DMS114 treated with DMSO at 0.1 percent for 48 hours (cell line): Measurements from ENCODE around the gene PRKCA.

ENCODE experiments used
- DNase-seq: peaks from one replicate; lab custom pipeline; 2025; ENCODE audit not compliant: unreplicated experiment; lab: John Stamatoyannopoulos, UW

Gene PRKCA

DNA sequence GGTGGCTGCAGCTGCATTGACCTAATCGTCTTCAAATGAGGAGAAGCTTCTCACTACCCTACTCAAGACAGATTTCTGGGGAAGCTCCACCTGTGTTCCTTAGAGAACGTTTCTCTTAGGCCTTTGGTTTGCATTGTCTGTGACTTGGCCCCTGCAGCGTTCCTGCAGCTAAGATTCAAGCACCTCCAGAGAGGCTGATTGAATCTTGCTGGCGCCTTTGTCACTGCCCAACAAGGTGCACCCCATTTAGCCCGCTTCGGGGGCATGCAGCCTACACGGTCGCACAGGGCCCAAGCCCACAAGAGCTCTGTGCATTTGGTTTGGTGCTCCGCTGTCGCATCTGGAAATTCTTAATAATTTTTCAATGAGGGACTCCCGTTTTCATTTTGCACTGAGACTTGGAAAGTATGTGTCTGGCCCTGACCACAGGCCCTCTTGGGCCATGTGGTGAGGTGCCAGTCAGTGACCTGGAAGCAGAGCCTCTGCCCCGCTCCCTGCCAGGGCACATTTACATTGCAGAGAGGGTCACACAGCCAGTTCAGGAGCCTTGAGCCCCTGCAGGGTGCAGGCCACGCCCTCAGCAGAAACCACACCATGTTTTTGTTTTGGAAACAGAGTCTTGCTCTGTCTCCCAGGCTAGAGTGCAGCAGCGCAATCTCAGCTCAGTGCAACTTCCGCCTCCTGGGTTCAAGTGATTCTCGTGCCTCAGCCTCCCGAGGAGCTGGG is 481.4 kb downstream of the PRKCA start:
- DNase-seq: no peak

DNA sequence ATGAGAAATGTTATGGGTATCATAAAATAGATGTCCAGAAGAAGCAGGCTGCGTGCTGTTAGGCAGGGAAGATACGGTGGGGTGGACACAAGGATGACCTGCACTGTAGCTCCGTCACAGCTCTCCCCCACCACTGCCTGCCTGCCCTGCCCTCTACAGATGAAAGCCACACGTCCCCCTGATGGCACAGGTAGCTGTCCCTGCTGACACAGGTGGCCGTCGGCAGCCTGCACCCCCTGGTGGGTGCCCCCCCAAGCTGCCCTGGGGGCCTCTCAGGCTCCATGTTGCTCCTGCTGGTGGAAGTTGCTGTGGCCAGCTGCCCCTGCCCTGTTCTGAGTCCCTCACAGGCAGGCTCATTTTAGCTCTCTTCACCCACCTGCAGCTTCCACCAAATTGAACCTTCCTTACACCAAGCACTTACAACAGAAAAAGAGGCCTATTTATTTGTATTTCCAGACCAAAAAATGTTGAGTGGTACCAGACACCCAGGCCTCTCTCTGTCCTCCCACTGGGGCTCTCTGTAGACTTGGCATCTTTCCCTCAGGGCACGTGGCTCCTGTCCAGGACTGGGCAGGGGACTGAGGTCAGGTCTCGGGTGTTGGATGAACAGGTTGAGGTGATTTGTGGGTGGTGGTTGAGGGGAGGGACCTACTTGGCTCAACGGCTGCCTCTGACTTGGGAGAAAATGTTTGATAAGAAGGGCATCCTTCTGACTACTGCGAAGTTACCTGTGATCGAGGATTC is 482.4 kb downstream of the PRKCA start:
- DNase-seq: no peak

DNA sequence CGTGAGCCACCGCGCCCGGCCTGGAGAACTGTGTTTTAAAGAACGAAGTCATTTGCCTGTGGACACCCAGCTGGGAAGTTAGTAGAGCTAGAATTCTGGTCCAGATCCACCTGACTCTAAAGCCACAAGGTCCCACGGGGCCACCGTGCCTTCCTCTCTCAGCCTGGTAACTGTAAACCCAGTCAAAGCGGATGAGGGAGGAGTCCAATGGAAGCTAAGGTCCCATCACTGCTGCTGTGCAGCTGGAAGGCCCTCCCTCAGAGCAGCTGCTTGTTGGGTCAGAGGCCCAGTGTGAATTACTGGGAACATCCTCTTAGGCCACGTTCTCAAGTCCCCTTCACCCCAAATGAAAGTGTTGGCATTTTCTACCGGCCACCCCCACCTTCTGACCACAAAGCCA is 483.7 kb downstream of the PRKCA start:
- DNase-seq: no peak

DNA sequence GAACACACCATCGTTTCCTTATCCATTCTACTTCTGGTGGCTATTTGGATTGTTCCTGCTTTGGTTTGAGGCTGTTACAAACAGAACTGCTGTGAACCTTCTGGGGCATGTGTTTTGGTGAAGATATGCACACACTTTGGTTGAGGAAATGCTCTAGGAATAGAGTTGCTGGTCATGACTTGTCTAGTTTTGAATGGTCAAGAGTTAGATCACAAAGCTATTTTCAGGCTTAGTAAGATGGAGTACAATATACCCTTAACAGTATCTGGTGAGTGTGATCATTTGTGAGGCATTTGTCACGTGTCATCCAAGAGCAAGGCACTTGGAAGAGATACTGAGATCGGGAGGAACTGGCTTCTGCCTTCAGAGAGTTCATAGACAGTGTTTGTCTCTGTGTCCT is 485.5 kb downstream of the PRKCA start:
- DNase-seq: no peak

DNA sequence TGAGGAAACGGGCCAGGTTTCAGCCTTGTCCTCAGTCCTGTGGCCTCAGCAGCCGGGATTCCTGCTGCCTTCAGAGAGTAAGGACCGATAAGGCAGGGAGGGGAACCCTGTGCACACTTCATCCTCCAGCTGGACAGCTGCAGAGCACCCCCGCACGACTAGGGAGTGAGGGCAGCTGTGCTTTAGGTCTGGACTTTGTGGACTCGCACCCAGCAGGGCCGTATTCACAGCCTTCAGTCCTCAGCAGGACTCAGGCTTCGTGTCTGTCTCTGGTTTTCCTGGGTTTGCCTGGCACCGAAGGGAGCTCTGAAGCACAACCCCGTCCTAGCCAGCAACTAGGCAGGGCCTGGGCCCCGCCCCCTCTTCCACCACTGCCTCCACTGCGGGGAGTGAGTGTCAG is 486.7 kb downstream of the PRKCA start:
- DNase-seq: no peak

DNA sequence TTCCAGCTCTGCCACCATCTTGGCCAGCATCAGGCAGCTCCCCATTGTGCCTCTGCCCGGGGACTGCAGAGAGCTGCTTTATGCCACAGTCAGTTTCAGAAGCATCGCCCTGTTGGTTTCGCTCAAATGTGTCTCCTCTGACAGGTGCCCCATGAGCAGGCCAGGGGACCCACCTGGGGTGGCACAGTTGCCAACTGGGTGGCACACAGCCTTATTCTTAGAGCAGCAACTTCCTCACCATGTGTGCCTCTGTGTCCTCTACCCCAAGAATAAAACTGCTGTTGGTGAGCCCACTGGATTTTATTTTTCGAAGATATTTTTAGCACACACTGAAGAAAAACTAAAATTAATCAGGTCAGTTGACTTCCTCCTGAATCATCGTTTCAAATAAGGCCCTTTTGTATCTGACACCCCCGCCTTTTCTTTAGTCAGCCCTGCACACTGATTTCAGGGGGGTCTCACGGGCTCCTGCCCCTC is 487.6 kb downstream of the PRKCA start:
- no peak for DNase-seq

DNA sequence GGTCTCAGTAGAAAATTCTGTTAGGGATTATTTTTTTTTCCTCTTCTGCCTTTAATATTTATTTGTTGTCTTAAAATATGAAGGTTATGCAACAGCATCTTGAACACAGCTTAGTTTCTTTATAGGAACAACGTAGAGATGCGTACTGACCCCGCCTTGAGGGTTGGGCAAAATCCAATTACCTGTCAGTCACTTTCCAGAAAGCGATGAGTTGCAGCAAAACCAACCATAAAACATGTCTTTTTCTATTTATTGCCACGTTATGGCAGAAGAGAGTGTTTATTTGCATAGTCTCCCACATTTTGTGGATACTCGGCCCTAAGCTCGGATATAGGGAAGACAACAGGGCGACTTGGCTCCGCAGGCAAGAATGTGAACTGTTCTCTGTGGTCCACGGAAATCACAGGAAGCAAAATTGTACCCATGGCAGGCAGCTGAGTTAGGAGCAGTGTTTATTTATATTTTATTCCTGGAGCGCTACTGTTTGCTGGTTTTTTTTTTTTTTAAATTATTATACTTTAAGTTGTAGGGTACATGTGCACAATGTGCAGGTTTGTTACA is 488.2 kb downstream of the PRKCA start:
- no peak for DNase-seq

DNA sequence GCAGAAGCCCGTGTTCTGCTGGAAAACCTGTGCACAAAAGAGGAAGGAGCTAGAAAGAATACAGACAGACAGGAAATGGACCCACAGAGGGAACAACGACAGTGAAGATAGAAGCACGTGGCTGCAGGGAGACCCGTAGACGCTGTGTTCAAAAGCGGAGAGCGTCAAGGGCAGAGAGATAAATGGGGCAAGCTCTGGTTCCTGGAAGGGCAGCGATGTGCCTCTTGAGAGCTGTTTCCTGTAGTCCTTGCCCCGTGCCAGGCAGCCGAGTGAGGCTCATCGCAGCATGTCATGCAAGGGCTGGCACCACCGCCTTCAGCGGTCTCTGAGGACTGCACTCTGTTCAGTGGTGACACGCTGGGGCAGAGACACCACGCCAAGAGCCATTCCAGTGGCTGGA is 488.9 kb downstream of the PRKCA start:
- no peak for DNase-seq

DNA sequence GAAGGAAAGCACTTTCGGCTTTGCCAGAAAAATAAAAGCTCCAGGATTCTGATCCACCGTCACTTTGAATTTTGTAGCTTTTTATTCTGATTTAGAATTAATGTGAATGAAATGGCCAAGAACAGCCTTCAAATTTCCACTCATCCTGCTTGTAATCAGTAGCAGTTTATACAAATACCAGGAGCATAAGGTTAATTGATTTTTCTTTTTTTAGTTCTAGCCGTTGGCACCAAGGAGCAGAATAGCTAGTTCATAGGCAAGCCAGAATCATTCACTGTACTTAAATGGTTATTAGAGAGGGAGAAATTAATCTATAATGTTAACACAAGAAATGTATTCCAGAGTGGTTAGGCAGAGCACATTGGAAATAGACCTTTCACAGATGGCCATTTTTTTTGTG is 491.4 kb downstream of the PRKCA start:
- DNase-seq: no peak

DNA sequence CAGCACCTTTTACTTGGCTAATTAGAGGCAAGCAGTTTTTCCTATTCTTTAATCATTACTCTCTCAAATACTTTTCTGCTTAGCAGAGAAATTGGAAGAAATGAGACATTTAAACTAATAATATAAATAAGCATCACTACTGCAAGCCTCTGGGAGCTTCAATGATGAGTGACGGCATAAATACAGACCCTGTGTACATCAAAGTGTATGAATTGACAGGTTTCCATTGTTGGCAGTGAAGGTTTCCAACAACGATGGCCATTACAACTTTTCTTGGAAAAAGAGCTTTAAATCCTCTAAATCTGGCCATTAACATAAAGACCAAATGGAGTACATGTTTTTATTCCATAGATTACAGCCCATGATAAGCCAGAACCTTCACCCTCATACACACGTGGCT is 493.1 kb downstream of the PRKCA start:
- DNase-seq: no peak

DNA sequence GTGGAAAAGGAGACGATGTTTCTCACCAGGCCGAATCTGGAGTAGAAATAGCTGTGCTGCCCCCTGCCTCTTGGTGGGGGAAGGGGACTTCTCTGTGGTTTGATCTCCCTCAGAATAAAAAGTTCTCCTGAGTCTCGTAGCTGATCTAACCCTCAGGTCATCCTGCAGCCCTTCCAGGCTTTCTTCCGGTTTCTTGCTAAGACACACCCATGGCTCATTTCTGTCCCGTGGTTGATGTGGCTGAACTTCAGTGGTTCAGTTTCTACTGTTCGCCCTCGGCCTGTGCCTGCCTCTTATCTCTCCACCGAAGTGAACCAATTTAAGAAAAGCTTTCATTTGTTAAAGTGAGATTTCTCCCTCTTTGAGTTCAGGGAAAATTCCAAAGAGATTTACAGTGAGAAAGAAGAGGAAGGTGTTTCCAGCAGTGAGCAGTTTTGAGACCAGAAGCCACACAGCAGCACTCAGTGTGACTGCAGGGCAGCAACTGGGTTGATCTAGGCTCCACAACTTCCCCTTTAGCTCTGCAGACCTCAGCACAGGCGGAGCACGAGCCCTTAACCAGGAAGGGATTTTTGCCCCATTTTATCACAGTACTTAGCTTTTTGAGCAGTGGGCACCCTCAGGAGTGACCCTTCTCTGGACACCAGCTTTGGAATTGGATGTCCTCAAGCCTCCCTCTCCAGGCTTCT is 497.6 kb downstream of the PRKCA start:
- DNase-seq: no peak

DNA sequence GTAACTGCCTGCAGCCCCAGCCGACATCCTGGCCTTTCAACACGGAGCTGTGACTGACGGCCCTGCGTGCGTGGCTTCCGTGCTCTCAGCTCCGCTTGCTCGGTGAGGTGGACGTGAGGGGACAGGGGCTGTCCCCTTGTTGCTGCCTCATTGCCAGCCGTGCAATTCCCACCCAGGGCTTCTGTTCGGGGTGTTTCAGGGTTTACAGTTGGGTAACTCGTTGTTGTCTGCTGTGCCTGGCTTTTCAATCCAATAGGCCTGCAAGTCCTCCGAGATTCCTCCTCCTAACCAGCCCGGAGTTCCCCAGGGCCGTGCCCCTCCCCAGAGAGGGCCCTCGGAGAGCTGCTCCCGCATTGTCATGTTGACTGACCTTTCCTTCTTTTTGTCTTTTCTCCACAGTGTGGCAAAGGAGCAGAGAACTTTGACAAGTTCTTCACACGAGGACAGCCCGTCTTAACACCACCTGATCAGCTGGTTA is 501.1 kb downstream of the PRKCA start:
- DNase-seq: no peak

DNA sequence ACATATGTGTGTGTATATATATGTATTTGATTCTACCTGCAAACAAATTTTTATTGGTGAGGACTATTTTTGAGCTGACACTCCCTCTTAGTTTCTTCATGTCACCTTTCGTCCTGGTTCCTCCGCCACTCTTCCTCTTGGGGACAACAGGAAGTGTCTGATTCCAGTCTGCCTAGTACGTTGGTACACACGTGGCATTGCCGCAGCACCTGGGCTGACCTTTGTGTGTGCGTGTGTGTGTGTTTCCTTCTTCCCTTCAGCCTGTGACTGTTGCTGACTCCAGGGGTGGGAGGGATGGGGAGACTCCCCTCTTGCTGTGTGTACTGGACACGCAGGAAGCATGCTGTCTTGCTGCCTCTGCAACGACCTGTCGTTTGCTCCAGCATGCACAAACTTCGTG is 503.2 kb downstream of the PRKCA start:
- no peak for DNase-seq

DNA sequence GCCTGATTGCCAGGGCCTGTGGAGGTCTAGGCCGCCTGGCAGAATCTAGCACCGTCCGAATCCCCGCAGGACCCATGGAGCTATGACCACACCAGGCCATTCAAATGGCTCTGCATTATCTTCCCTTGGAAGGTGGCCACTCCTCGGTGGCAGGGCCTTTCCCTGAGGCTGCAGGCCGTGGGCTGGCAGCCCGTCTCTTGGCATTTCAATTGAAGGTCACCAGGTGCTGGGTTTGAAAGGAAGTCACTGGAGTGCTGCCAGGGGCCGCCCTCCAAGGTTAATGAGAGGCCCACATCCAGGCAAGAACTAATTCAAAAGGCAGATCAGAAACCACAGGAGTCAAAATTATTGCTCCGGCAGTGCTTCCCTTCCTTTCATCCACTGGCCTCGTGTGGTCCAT is 504.8 kb downstream of the PRKCA start:
- DNase-seq: no peak

DNA sequence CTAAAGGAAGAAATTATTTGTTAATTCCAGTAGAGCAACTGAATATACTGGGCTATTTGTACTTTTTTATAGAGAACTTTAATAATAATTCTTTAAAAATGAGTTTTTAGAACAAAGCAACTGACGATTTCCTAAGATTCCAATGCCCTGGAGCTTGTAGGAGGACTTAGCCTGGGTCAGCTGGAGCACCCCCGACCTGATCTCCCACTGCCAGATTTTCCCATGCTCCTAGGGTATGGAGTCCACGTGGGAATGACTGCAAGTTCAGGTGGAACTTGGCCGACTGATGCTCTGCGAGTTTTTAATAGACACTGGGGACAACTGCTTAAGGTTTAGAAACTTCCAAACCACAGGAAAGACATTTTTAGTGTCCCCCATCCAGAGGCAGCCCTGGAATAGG is 507.0 kb downstream of the PRKCA start:
- no peak for DNase-seq

DNA sequence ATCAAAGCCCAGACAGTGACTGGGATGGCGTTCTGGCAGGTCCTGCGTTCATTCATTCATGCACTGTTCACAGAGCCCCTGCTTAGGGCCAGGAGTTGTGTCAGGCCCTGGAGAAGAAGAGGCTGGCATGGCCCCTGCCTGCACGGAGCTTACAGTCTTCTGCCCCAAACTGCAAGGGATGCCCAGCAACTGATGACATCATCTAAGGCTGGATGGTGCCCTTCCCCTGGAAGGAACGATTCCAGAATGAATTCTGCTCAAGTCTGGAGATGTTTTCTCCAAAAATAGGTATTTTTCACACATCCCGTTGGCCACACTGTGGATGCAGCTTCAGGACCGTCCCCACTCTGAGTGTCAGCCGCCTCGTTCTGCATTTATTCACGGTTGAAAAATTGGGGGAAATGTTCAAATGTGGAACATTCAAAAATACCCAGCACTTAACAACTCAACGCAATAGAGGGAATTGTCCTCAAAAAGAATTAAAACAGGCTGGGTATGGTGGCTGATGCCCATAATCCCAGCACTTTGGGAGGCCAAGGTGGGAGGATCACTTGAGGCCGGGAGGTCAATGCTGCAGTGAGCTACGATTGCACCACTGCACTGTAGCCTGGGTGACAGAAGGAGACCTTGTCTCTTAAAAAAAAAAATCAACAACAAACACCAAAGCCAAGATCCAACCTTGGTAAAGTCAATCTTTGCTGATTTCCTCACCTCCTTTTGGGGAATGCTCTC is 508.7 kb downstream of the PRKCA start:
- no peak for DNase-seq

DNA sequence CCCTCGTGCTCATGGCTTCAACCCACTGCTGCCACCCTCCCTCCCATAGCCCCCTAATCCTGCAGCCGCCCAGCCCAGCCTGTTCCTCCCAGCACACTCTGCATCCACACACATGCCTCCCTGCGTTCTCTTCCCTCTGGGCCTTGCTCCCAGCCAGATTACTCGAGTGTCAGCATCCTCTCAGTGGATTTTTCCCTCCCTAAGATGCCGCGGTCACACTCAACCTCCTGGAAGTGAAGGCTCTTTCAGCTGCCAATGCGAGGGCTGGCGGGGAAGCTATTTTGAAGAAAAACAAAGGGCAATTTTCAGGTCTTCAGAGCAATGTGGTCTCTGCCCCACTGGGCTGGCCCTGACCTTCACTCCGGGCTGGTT is 509.3 kb downstream of the PRKCA start:
- no peak for DNase-seq

DNA sequence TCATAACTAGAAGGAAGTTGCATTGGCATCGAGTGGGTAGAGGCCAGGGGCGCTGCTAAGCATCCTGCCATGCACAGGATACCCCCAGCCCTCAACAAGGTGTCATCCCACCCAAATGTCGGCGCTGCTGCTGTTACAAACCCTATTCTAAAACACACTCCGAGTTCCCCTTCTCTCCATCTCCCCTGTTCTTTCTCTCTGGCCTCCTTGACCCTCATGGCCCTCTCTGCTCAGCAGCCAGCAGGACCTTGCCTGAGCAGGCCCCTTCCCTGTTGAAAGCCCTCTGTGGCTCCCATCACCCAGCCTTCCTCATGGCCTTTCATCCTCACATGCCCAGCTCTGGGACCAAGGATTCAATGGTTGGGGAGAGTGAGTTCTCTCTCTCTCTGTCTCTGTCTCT is 510.2 kb downstream of the PRKCA start:
- no peak for DNase-seq

DNA sequence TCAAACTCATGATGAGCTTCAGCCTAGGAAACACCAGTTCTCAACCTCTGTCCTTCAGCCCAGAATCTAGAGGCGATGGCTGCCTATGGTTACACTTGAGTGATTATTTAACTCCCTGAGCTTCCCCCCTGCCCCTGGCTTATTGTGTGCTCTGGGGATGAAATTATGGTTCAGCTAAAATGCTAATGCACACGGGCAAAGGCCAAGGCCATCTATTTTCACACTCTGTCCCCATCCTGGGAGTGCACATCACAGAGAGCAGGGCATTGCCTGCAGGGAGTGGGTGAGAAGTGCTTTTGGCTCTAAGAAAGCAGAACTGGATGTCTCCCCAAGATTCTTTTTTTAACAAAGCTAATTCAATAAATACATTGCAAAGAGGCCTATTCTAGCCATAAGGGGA is 510.9 kb downstream of the PRKCA start:
- no peak for DNase-seq

DNA sequence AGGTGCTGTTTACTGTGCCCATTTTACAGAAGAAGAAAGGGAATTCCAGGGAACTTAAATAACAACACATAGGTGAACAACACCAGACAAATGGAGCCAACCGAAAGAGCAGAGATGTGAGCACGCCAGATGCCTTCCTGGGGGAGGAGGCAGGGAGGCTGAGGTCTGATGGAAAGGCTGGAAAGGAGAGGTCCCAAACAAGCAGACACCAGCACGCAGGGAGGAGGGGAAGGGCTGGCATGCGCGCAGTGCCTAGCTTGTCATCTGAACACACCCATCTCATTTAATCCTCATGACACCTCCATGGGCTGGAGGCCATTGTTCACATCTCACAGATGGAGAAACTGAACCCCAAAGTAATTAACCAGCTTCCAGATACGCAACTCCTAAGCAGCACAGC is 511.6 kb downstream of the PRKCA start:
- no peak for DNase-seq

DNA sequence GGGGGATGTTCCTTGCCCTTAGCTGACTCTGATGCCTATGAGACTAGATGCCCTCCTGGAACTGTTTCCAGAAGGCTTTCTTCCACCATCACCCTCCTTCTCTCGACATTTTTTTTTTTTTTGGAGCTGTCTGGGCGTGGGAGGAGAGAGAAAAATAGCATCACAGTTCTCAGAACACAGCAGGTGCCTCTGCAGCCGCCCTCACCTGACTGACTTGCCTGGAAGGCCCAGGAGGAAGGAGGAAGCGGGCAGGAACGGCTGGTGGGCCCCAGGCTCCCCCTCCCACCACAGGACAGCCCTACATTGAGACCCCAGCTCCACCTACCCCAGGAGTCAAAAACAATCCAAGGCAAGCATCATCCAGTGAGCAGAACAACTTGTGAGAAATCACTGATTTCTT is 512.2 kb downstream of the PRKCA start:
- DNase-seq: no peak
